GM12878 (cell line): ENCODE measurements around the gene CDC42EP3. TPM values are rescaled to one million over a fixed set of nuclear protein-coding genes. Genes with fewer than 3 reads are reported as not detected.

ENCODE experiments used
- CEBPB ChIP-seq, 2 experiments: fragments of 150-350 bp in 1 of 2; IDR thresholded peaks; 2 replicates each; pipeline ENCODE4 v1.6.1; 2012 to 2014; ENCODE audit warnings: low read depth in 2 of 2, low read length in 2 of 2, borderline replicate concordance in 1 of 2, inconsistent platforms in 1 of 2
- CHD4 ChIP-seq: fragments of 200-600 bp; sonication (generic); IDR thresholded peaks from 2 replicates; pipeline ENCODE4 v1.6.1; 2016; ENCODE audit warnings: mild to moderate bottlenecking
- DPF2 ChIP-seq: fragments of 450-650 bp; IDR thresholded peaks from 2 replicates; pipeline ENCODE4 v1.6.1; 2017; ENCODE audit warnings: mild to moderate bottlenecking
- FOXK2 ChIP-seq: fragments of 450-650 bp; IDR thresholded peaks from 2 replicates; pipeline ENCODE4 v1.6.1; 2017; ENCODE audit warnings: mild to moderate bottlenecking, moderate library complexity
- HDGF ChIP-seq: fragments of 450-650 bp; IDR thresholded peaks from 2 replicates; pipeline ENCODE4 v1.6.1; 2016; ENCODE audit warnings: antibody characterized with exemption
- IKZF2 ChIP-seq, 2 experiments: fragments of 450-650 bp; IDR thresholded peaks; 2 replicates each; pipeline ENCODE4 v1.6.1; 2017; ENCODE audit warnings: mild to moderate bottlenecking in 2 of 2, moderate library complexity in 2 of 2
- MTA3 ChIP-seq: IDR thresholded peaks from 2 replicates; pipeline ENCODE4 v1.6.1; 2012; ENCODE audit warnings: low read length, inconsistent platforms, borderline replicate concordance
- NBN ChIP-seq: fragments of 450-650 bp; IDR thresholded peaks from 2 replicates; pipeline ENCODE4 v1.6.1; 2016
- NKRF ChIP-seq: fragments of 450-650 bp; conservative IDR thresholded peaks from 2 replicates; pipeline ENCODE4 v1.6.1; 2017; ENCODE audit warnings: mild to moderate bottlenecking, moderate library complexity
- NR2F1 ChIP-seq: fragments of 450-650 bp; conservative IDR thresholded peaks from 2 replicates; pipeline ENCODE4 v1.6.1; 2017; ENCODE audit warnings: mild to moderate bottlenecking
- PAX5 ChIP-seq: IDR thresholded peaks from 2 replicates; pipeline ENCODE4 v1.6.1; 2011; ENCODE audit warnings: low read depth, low read length, borderline replicate concordance
- SPI1 ChIP-seq: IDR thresholded peaks from 2 replicates; pipeline ENCODE4 v1.6.1; 2011; ENCODE audit warnings: low read depth, mild to moderate bottlenecking, low read length, moderate library complexity, borderline replicate concordance; ENCODE audit not compliant: insufficient read depth
- SREBF2 ChIP-seq: IDR thresholded peaks from 2 replicates; pipeline ENCODE4 v1.6.1; 2012; ENCODE audit warnings: mild to moderate bottlenecking, low read length
- SRF ChIP-seq, 2 experiments: IDR thresholded peaks; 2 replicates each; pipeline ENCODE4 v1.6.1; 2011; ENCODE audit warnings: low read depth in 2 of 2, low read length in 2 of 2, mild to moderate bottlenecking in 1 of 2, moderate library complexity in 1 of 2
- TCF12 ChIP-seq: IDR thresholded peaks from 2 replicates; pipeline ENCODE4 v1.6.1; 2011; ENCODE audit warnings: low read depth, mild to moderate bottlenecking, low read length
- ZBTB11 ChIP-seq: fragments of 450-650 bp; formaldehyde crosslinking; IDR thresholded peaks from 2 replicates; pipeline ENCODE4 v1.5.0; 2022; ENCODE audit warnings: mild to moderate bottlenecking, missing genetic modification characterization
- ZNF207 ChIP-seq: fragments of 450-650 bp; IDR thresholded peaks from 2 replicates; pipeline ENCODE4 v1.6.1; 2014; ENCODE audit warnings: antibody characterized with exemption, mild to moderate bottlenecking, borderline replicate concordance
- ZNF24 ChIP-seq: fragments of 450-650 bp; IDR thresholded peaks from 2 replicates; pipeline ENCODE4 v1.6.1; 2017; ENCODE audit warnings: antibody characterized with exemption, mild to moderate bottlenecking
- ZSCAN29 ChIP-seq: fragments of 450-650 bp; IDR thresholded peaks from 2 replicates; pipeline ENCODE4 v1.6.1; 2017; ENCODE audit warnings: mild to moderate bottlenecking, moderate library complexity
- polyA plus RNA-seq, 11 experiments: library from polyadenylated mRNA; depleted of rRNA in 4 of 11; unstranded in 6 of 11; stranded (reverse) in 5 of 11; fragments of >200 nt; fragmentation: Nextera tagmentation in 4 of 11; fragmentation: Illumina TruSeq in 1 of 11; extraction: Ambion mirVana in 4 of 11; extraction: Trizol in 1 of 11; gene quantifications; 1 replicate in 1 of 11; 2 replicates in 10 of 11; pipeline versions ENCODE4 v1.2.1 to v1.2.3, GENCODE V29; 2011 to 2016; ENCODE audit warnings: inconsistent platforms in 2 of 11, missing spikeins in 2 of 11, low read depth in 1 of 11
- total RNA-seq, 4 experiments: library from RNA; depleted of rRNA in 3 of 4; stranded (reverse); fragments of >200 nt in 3 of 4; fragmentation: Illumina TruSeq in 1 of 4; extraction: Trizol in 1 of 4; gene quantifications; 2 replicates each; pipeline versions ENCODE4 v1.2.1 to v1.2.3, GENCODE V29; 2013 to 2021
- TF ChIP-seq, protein P1 (sequence below): IDR thresholded peaks from 2 replicates; pipeline ENCODE4 v1.6.1; 2012; ENCODE audit warnings: low read depth, low read length, improper control_type of control experiment
- TF ChIP-seq, protein P2 (sequence below): fragments of 450-650 bp; IDR thresholded peaks from 2 replicates; pipeline ENCODE4 v1.6.1; 2017; ENCODE audit warnings: mild to moderate bottlenecking, low read depth, inconsistent platforms; ENCODE audit not compliant: poor library complexity, severe bottlenecking
- TF ChIP-seq, protein P3 (sequence below): IDR thresholded peaks from 2 replicates; pipeline ENCODE4 v1.6.1; 2012; ENCODE audit warnings: low read length, inconsistent platforms

CDC42EP3 gene
- total and polyA plus RNA-seq, 10 of the 15 experiments (the other 5 are each of a cell fraction or from before 2014, with no cell fraction given), result 11.8 to 86.9 (median 52.9) TPM

- TF ChIP-seq ZBTB11 (CRISPR knock-in tag) (no peak), ZNF24 (no peak), SREBF2 (no peak), HDGF (no peak), ZNF207 (0 out of 2 replicates have a peak, but pooled peaks have one; percentile 33), ZSCAN29 (no peak), CEBPB (IDR thresholded peaks at IDR 0.05; ENCODE audit: borderline replicate concordance in 1 of 2, low read depth in 2 of 2, low read length in 2 of 2) (no peak), DPF2 (peak; percentile 82; the same call in 1 of the 2 replicates), CHD4 (no peak), SRF (IDR thresholded peaks at IDR 0.05; ENCODE audit: low read depth in 2 of 2, low read length in 2 of 2) (no peak), MTA3 (no peak), NBN (no peak), TCF12 (no peak), IKZF2 (IDR thresholded peaks at IDR 0.05) (peak in 1 of 2 experiments; percentile 21; a peak in 1 of 4 replicates), FOXK2 (no peak), NR2F1 (no peak), PAX5 (0 out of 2 replicates have a peak, but pooled peaks have one; percentile 17), SPI1 (peak; percentile 81; the same call in 1 of the 2 replicates), NKRF (no peak)
- TF ChIP-seq, protein P1, sequence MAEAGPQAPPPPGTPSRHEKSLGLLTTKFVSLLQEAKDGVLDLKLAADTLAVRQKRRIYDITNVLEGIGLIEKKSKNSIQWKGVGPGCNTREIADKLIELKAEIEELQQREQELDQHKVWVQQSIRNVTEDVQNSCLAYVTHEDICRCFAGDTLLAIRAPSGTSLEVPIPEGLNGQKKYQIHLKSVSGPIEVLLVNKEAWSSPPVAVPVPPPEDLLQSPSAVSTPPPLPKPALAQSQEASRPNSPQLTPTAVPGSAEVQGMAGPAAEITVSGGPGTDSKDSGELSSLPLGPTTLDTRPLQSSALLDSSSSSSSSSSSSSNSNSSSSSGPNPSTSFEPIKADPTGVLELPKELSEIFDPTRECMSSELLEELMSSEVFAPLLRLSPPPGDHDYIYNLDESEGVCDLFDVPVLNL, result no peak
- TF ChIP-seq, protein P2, sequence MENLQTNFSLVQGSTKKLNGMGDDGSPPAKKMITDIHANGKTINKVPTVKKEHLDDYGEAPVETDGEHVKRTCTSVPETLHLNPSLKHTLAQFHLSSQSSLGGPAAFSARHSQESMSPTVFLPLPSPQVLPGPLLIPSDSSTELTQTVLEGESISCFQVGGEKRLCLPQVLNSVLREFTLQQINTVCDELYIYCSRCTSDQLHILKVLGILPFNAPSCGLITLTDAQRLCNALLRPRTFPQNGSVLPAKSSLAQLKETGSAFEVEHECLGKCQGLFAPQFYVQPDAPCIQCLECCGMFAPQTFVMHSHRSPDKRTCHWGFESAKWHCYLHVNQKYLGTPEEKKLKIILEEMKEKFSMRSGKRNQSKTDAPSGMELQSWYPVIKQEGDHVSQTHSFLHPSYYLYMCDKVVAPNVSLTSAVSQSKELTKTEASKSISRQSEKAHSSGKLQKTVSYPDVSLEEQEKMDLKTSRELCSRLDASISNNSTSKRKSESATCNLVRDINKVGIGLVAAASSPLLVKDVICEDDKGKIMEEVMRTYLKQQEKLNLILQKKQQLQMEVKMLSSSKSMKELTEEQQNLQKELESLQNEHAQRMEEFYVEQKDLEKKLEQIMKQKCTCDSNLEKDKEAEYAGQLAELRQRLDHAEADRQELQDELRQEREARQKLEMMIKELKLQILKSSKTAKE, result peak; percentile 42
- TF ChIP-seq, protein P3, sequence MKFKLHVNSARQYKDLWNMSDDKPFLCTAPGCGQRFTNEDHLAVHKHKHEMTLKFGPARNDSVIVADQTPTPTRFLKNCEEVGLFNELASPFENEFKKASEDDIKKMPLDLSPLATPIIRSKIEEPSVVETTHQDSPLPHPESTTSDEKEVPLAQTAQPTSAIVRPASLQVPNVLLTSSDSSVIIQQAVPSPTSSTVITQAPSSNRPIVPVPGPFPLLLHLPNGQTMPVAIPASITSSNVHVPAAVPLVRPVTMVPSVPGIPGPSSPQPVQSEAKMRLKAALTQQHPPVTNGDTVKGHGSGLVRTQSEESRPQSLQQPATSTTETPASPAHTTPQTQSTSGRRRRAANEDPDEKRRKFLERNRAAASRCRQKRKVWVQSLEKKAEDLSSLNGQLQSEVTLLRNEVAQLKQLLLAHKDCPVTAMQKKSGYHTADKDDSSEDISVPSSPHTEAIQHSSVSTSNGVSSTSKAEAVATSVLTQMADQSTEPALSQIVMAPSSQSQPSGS, result no peak
These were observed 48.9 kb downstream of the CDC42EP3 start (continued) for GRCh38 chr2:37622450-37623100.
